ENCODE data around the gene HINT1. TPM values are rescaled to one million over a fixed set of nuclear protein-coding genes. Genes with fewer than 3 reads are reported as not detected.

The HINT1 gene
- total RNA-seq, 1 experiment from 2014 or later = 393 TPM

GRCh38 chr5:131198625-131199024, 33.6 kb upstream of the HINT1 start:
- no peaks in the 10 kb centered on the region for H3K36me3 ChIP-seq (ENCODE audit: insufficient read depth, low read length, poor library complexity, severe bottlenecking)
- no TSS peak for BruUV-seq (replicated peaks)
- H3K27me3 ChIP-seq (replicated peaks; ENCODE audit: insufficient read depth, low read depth, low read length, poor library complexity) = no peaks in the 10 kb centered on the region
- intact Hi-C loops (cut with micrococcal nuclease; ENCODE audit: unreplicated experiment) = no loop called here
- no peak for TF ChIP-seq EZH2 (IDR thresholded peaks at IDR 0.05; ENCODE audit: borderline replicate concordance, low read depth, low read length, poor library complexity, severe bottlenecking)
- TF ChIP-seq, protein P1, sequence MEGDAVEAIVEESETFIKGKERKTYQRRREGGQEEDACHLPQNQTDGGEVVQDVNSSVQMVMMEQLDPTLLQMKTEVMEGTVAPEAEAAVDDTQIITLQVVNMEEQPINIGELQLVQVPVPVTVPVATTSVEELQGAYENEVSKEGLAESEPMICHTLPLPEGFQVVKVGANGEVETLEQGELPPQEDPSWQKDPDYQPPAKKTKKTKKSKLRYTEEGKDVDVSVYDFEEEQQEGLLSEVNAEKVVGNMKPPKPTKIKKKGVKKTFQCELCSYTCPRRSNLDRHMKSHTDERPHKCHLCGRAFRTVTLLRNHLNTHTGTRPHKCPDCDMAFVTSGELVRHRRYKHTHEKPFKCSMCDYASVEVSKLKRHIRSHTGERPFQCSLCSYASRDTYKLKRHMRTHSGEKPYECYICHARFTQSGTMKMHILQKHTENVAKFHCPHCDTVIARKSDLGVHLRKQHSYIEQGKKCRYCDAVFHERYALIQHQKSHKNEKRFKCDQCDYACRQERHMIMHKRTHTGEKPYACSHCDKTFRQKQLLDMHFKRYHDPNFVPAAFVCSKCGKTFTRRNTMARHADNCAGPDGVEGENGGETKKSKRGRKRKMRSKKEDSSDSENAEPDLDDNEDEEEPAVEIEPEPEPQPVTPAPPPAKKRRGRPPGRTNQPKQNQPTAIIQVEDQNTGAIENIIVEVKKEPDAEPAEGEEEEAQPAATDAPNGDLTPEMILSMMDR (conservative IDR thresholded peaks at IDR 0.05; ENCODE audit: low read depth, low read length) = no peak
- no peak for DNase-seq (ENCODE audit: low spot score)
- POLR2A ChIA-PET (ENCODE audit: low non-redundant PET) = interaction anchor here (0.6 kb wide), 1 partner anchor 556 kb away, joined by 3 read pairs; no protein-coding TSS in a partner anchor
- no peak overlapping the region for H3K4me3 ChIP-seq (ENCODE audit: low read depth, low read length, poor library complexity, severe bottlenecking)
- H3K27ac ChIP-seq (ENCODE audit: low read depth, low read length, poor library complexity, severe bottlenecking) = no peak overlapping the region
- CTCF ChIA-PET = no interaction called here
- H3K9me3 ChIP-seq (ENCODE audit: low read depth, low read length, poor library complexity, severe bottlenecking) = no peaks in the 10 kb centered on the region
- H3K4me1 ChIP-seq (ENCODE audit: insufficient read depth, low read length, poor library complexity, severe bottlenecking) = no peaks in the 10 kb centered on the region

GRCh38 chr5:131196331-131196730, 31.3 kb upstream of the HINT1 start:
- no peaks in the 10 kb centered on the region for H3K4me1 ChIP-seq (ENCODE audit: insufficient read depth, low read length, poor library complexity, severe bottlenecking)
- no peak for DNase-seq (ENCODE audit: low spot score)
- H3K4me3 ChIP-seq (ENCODE audit: low read depth, low read length, poor library complexity, severe bottlenecking) = no peak overlapping the region
- no peak for TF ChIP-seq EZH2 (IDR thresholded peaks at IDR 0.05; ENCODE audit: borderline replicate concordance, low read depth, low read length, poor library complexity, severe bottlenecking)
- TF ChIP-seq, protein P1 (conservative IDR thresholded peaks at IDR 0.05; ENCODE audit: low read depth, low read length) = no peak
- H3K27me3 ChIP-seq (replicated peaks; ENCODE audit: insufficient read depth, low read depth, low read length, poor library complexity) = no peaks in the 10 kb centered on the region
- no peak overlapping the region for H3K27ac ChIP-seq (ENCODE audit: low read depth, low read length, poor library complexity, severe bottlenecking)
- H3K9me3 ChIP-seq (ENCODE audit: low read depth, low read length, poor library complexity, severe bottlenecking) = no peaks in the 10 kb centered on the region
- no TSS peak for BruUV-seq (replicated peaks)
- intact Hi-C loops (cut with micrococcal nuclease; ENCODE audit: unreplicated experiment) = no loop called here
- ChIA-PET CTCF (no interaction called here), POLR2A (ENCODE audit: low non-redundant PET) (interaction anchor here (0.5 kb wide), 1 partner anchor 176 kb away, joined by 3 read pairs; no protein-coding TSS in a partner anchor)
- no peaks in the 10 kb centered on the region for H3K36me3 ChIP-seq (ENCODE audit: insufficient read depth, low read length, poor library complexity, severe bottlenecking)

GRCh38 chr5:131195696-131196095, 30.6 kb upstream of the HINT1 start:
- POLR2A ChIA-PET (ENCODE audit: low non-redundant PET) = no interaction called here

More at GRCh38 chr5:131195696-131196095, 30.6 kb upstream of the HINT1 start:
- Histone ChIP-seq H3K4me1 (ENCODE audit: insufficient read depth, low read length, poor library complexity, severe bottlenecking) (no peaks in the 10 kb centered on the region), H3K9me3 (ENCODE audit: low read depth, low read length, poor library complexity, severe bottlenecking) (no peaks in the 10 kb centered on the region), H3K4me3 (ENCODE audit: low read depth, low read length, poor library complexity, severe bottlenecking) (no peak overlapping the region), H3K27me3 (replicated peaks; ENCODE audit: insufficient read depth, low read depth, low read length, poor library complexity) (no peaks in the 10 kb centered on the region), H3K36me3 (ENCODE audit: insufficient read depth, low read length, poor library complexity, severe bottlenecking) (no peaks in the 10 kb centered on the region), H3K27ac (ENCODE audit: low read depth, low read length, poor library complexity, severe bottlenecking) (no peak overlapping the region)
- intact Hi-C loops (cut with micrococcal nuclease; ENCODE audit: unreplicated experiment) = no loop called here
- CTCF ChIA-PET = no interaction called here
- no TSS peak for BruUV-seq (replicated peaks)
- no peak for DNase-seq (ENCODE audit: low spot score)
- TF ChIP-seq, protein P1 (conservative IDR thresholded peaks at IDR 0.05; ENCODE audit: low read depth, low read length) = no peak
- TF ChIP-seq EZH2 (IDR thresholded peaks at IDR 0.05; ENCODE audit: borderline replicate concordance, low read depth, low read length, poor library complexity, severe bottlenecking) = no peak
